ENCODE measurements around the gene ALKAL2. TPM values are rescaled to one million over a fixed set of nuclear protein-coding genes. Genes with fewer than 3 reads are reported as not detected.

The ALKAL2 gene
- polyA plus RNA-seq, 1 of the 3 experiments (the other 2 are of a cell fraction) = not detected

DNA sequence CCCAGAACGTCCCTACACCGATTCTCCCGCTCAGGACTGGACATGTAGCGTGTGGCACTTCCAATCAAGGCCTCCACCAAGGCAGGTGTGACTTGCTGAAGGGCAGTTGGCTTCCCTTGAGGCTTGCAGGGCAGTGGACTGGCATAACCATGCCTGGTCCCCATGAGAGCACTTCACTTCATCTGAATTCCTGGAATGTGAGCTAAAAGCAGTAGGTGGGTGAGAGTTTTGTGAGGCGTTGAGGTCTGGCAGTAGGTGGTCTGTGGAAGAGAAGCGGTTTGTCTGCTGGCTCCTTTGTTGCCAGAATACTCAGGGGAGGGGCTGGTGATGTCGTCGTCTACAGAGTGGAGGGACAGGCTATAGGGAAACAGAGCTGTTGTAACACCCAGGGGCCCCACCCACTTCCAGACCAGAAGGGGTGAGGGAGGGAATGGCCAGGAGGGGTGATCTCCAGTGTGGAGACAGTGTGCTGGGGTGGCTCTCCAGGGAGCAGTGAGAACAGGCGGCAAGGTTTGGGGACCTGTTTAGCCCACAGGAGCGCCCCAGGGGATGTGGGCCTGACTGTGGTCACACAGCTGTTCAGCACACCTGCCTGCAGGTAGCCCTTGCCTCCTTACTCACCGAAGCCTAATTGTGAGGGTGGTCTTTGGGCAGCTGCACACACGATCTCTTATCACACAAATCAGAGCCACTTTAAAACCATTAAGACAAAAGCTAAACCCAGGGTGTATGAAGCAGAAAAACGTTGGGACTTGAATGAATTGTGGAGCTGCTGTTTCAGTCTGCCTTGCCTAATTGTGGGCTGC is 21.5 kb upstream of the ALKAL2 start:
- WGBS (ENCODE audit: low lambda C conversion rate) = 51% methylated on average over 13 of the region's 13 CpGs
- H3K4me3 ChIP-seq (ENCODE audit: low read depth in 2 of 2, low read length in 1 of 2) = no peak overlapping the region
- no peak for TF ChIP-seq NFIC (IDR thresholded peaks at IDR 0.05; ENCODE audit: borderline replicate concordance)
- TF ChIP-seq GATA2 (CRISPR knock-in tag; IDR thresholded peaks at IDR 0.05) = 0 out of 2 replicates have a peak, but pooled peaks have one; percentile 21
- H3K79me2 ChIP-seq (ENCODE audit: insufficient read depth) = no peaks in the 10 kb centered on the region
- no peaks in the 10 kb centered on the region for H3F3A ChIP-seq (replicated peaks; ENCODE audit: insufficient read depth)
- peaks cover 0 to 7% of the 10 kb centered on the region in 2 experiments; a peak in 1 of 4 replicates for H3K4me1 ChIP-seq (ENCODE audit: control insufficient read depth in 1 of 2, insufficient read depth in 2 of 2, low read depth in 1 of 2, low read length in 1 of 2)
- H3K4me2 ChIP-seq = no peak overlapping the region
- no peaks in the 10 kb centered on the region for H3K27me3 ChIP-seq (ENCODE audit: insufficient read depth)
- no peak overlapping the region for H2AFZ ChIP-seq (ENCODE audit: low read depth)
- H3K27ac ChIP-seq (ENCODE audit: low read depth in 2 of 2, low read length in 1 of 2) = no peak overlapping the region
- H4K20me1 ChIP-seq (ENCODE audit: insufficient read depth) = no peaks in the 10 kb centered on the region
- H3K9me3 ChIP-seq = no peaks in the 10 kb centered on the region
- POLR2A ChIA-PET = no interaction called here
- no peak for DNase-seq
- no peak overlapping the region for H3K9ac ChIP-seq
- H3K9me2 ChIP-seq = no peaks in the 10 kb centered on the region
- CTCF ChIA-PET = interaction anchor here (1.2 kb wide), 1 partner anchor 23 kb away, joined by 5 read pairs; no protein-coding TSS in a partner anchor
- no peaks in the 10 kb centered on the region for H3K36me3 ChIP-seq (replicated peaks in 1 of 2; ENCODE audit: control insufficient read depth in 1 of 2, insufficient read depth in 2 of 2, low read length in 1 of 2)

DNA sequence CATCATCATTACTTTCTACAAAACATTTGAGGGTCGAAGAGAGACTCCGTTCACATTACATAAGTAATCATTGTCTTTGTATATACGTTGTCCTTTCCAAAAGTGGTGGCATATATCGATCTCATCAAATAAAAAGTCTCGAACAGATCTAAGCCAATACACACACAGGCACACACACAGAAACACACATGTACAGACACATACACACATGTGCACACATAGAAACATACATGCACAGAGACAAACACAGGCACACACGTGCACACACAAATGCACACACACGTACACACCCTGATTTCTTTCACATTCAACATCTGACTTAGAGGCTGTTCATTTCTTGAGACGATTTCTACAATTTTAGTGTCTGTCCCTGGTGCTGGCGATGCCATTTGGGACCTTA is 17.5 kb upstream of the ALKAL2 start:
- no peaks in the 10 kb centered on the region for H3K9me3 ChIP-seq
- H3K4me1 ChIP-seq (ENCODE audit: control insufficient read depth in 1 of 2, insufficient read depth in 2 of 2, low read depth in 1 of 2, low read length in 1 of 2) = peaks cover 0 to 7% of the 10 kb centered on the region in 2 experiments; a peak in 1 of 4 replicates
- H3K27me3 ChIP-seq (ENCODE audit: insufficient read depth) = no peaks in the 10 kb centered on the region
- no peaks in the 10 kb centered on the region for H4K20me1 ChIP-seq (ENCODE audit: insufficient read depth)
- 41% methylated on average over 9 of the region's 9 CpGs for WGBS (ENCODE audit: low lambda C conversion rate)
- no peak overlapping the region for H3K27ac ChIP-seq (ENCODE audit: low read depth in 2 of 2, low read length in 1 of 2)
- no peak for DNase-seq
- TF ChIP-seq, protein P1, sequence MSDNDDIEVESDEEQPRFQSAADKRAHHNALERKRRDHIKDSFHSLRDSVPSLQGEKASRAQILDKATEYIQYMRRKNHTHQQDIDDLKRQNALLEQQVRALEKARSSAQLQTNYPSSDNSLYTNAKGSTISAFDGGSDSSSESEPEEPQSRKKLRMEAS (IDR thresholded peaks at IDR 0.05; ENCODE audit: low read depth) = no peak
- TF ChIP-seq NFIC (IDR thresholded peaks at IDR 0.05; ENCODE audit: borderline replicate concordance) (no peak), CHD2 (IDR thresholded peaks at IDR 0.05; ENCODE audit: low read length, partially characterized antibody) (no peak)
- ChIA-PET POLR2A (no interaction called here), CTCF (no interaction called here)
- no peak overlapping the region for H2AFZ ChIP-seq (ENCODE audit: low read depth)
- H3K9ac ChIP-seq = no peak overlapping the region
- no peaks in the 10 kb centered on the region for H3K79me2 ChIP-seq (ENCODE audit: insufficient read depth)
- no peaks in the 10 kb centered on the region for H3K36me3 ChIP-seq (replicated peaks in 1 of 2; ENCODE audit: control insufficient read depth in 1 of 2, insufficient read depth in 2 of 2, low read length in 1 of 2)
- no peaks in the 10 kb centered on the region for H3K9me2 ChIP-seq
- H3F3A ChIP-seq (replicated peaks; ENCODE audit: insufficient read depth) = no peaks in the 10 kb centered on the region
- no peak overlapping the region for H3K4me2 ChIP-seq
- H3K4me3 ChIP-seq (ENCODE audit: low read depth in 2 of 2, low read length in 1 of 2) = no peak overlapping the region

DNA sequence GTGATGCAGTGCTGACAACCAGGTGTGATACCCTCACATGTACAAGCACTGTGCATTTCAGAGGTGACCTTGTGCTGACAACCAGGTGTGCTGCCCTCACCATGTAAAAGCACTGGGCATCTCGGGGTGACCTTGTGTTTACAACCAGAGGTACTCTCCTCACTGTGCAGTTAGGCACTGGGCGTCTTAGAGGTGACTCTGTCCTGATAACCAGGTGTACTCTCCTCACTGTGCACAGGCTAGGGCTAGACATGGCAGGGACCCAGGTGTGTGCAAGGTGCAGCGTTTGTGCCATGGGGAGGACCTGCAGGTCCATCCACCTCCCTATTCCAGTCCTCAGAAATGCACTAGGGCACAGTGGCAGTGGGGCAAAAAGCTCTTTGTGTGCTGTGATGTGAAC is 8.5 kb upstream of the ALKAL2 start:
- 14% methylated on average over 3 of the region's 3 CpGs for WGBS (ENCODE audit: low lambda C conversion rate)
- POLR2A ChIA-PET = interaction anchor here (1.0 kb wide), 1 partner anchor 33 kb away, joined by 3 read pairs; no protein-coding TSS in a partner anchor
- no peaks in the 10 kb centered on the region for H3K36me3 ChIP-seq (replicated peaks in 1 of 2; ENCODE audit: control insufficient read depth in 1 of 2, insufficient read depth in 2 of 2, low read length in 1 of 2)
- no peak overlapping the region for H3K27ac ChIP-seq (ENCODE audit: low read depth in 2 of 2, low read length in 1 of 2)
- H4K20me1 ChIP-seq (ENCODE audit: insufficient read depth) = no peaks in the 10 kb centered on the region
- H3K79me2 ChIP-seq (ENCODE audit: insufficient read depth) = no peaks in the 10 kb centered on the region
- H3K4me3 ChIP-seq (ENCODE audit: low read depth in 2 of 2, low read length in 1 of 2) = no peak overlapping the region
- no peak for DNase-seq
- no peak overlapping the region for H2AFZ ChIP-seq (ENCODE audit: low read depth)
- no peaks in the 10 kb centered on the region for H3K9me3 ChIP-seq
- no peak for TF ChIP-seq RXRA (IDR thresholded peaks at IDR 0.05; ENCODE audit: borderline replicate concordance, low read depth)
- TF ChIP-seq MXI1 (IDR thresholded peaks at IDR 0.05; ENCODE audit: low read depth, low read length) = no peak
- TF ChIP-seq, protein P2, sequence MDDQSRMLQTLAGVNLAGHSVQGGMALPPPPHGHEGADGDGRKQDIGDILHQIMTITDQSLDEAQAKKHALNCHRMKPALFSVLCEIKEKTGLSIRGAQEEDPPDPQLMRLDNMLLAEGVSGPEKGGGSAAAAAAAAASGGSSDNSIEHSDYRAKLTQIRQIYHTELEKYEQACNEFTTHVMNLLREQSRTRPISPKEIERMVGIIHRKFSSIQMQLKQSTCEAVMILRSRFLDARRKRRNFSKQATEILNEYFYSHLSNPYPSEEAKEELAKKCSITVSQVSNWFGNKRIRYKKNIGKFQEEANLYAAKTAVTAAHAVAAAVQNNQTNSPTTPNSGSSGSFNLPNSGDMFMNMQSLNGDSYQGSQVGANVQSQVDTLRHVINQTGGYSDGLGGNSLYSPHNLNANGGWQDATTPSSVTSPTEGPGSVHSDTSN (IDR thresholded peaks at IDR 0.05) = no peak
- no peaks in the 10 kb centered on the region for H3K9me2 ChIP-seq
- CTCF ChIA-PET = interaction anchor here (1.3 to 1.7 kb wide), 2 partner anchors 9 to 36 kb away, joined by 4 to 6 read pairs; partner anchors contain the start of gene ALKAL2
- H3K27me3 ChIP-seq (ENCODE audit: insufficient read depth) = no peaks in the 10 kb centered on the region
- H3K9ac ChIP-seq = no peak overlapping the region
- no peaks in the 10 kb centered on the region for H3F3A ChIP-seq (replicated peaks; ENCODE audit: insufficient read depth)
- no peak overlapping the region for H3K4me2 ChIP-seq
- H3K4me1 ChIP-seq (ENCODE audit: control insufficient read depth in 1 of 2, insufficient read depth in 2 of 2, low read depth in 1 of 2, low read length in 1 of 2) = no peaks in the 10 kb centered on the region

Data from SK-N-SH (cell line).